Measurements from ENCODE around the gene NDUFC2. TPM values are rescaled to one million over a fixed set of nuclear protein-coding genes. Genes with fewer than 3 reads are reported as not detected.
A peak's percentile ranks its signal among the peaks of the same experiment; 100 is the strongest.

The NDUFC2 gene
- total RNA-seq, 1 donor from 2014 or later: 208 TPM

- Mint-ChIP-seq H3K27ac (no peak overlapping the region), H3K4me3 (ENCODE audit: low read depth) (peak overlapping the region; percentile 0)
Observed at GRCh38 chr11:78076733-78077403, 2.8 kb downstream of the NDUFC2 start.

GRCh38 chr11:78074756-78075155 is 4.9 kb downstream of the NDUFC2 start:
- Mint-ChIP-seq H3K36me3 (ENCODE audit: low read depth) (peaks cover 49% of the 10 kb centered on the region), H3K4me1 (ENCODE audit: low read depth) (peaks cover 28% of the 10 kb centered on the region), H3K27me3 (ENCODE audit: low read depth) (no peaks in the 10 kb centered on the region), H3K27ac (peak overlapping the region; percentile 24), H3K9me3 (no peaks in the 10 kb centered on the region), H3K4me3 (ENCODE audit: low read depth) (no peak overlapping the region)
- no peak for DNase-seq (ENCODE audit: low spot score)
- intact Hi-C loops (cut with micrococcal nuclease): loop anchor here (10.0 kb wide), 1 partner anchor 350 kb away; no protein-coding TSS in a partner anchor

More at GRCh38 chr11:78076733-78077403, 2.8 kb downstream of the NDUFC2 start:
- no peak for DNase-seq (ENCODE audit: low spot score)
- H3K27me3 Mint-ChIP-seq (ENCODE audit: low read depth): no peaks in the 10 kb centered on the region
- no peaks in the 10 kb centered on the region for H3K9me3 Mint-ChIP-seq
- H3K4me1 Mint-ChIP-seq (ENCODE audit: low read depth): peaks cover 43% of the 10 kb centered on the region
- H3K36me3 Mint-ChIP-seq (ENCODE audit: low read depth): peaks cover 34% of the 10 kb centered on the region
- intact Hi-C loops (cut with micrococcal nuclease): loop anchor here (10.0 kb wide), 1 partner anchor 348 kb away; no protein-coding TSS in a partner anchor

GRCh38 chr11:78072455-78072854 is 7.2 kb downstream of the NDUFC2 start:
- Mint-ChIP-seq H3K36me3 (ENCODE audit: low read depth) (peaks cover 58% of the 10 kb centered on the region), H3K4me3 (ENCODE audit: low read depth) (no peak overlapping the region), H3K9me3 (no peaks in the 10 kb centered on the region), H3K27me3 (ENCODE audit: low read depth) (no peaks in the 10 kb centered on the region), H3K4me1 (ENCODE audit: low read depth) (peaks cover 18% of the 10 kb centered on the region), H3K27ac (no peak overlapping the region)
- DNase-seq (ENCODE audit: low spot score): no peak
- intact Hi-C loops (cut with micrococcal nuclease): loop anchor here (10.0 kb wide), 1 partner anchor 352 kb away; no protein-coding TSS in a partner anchor

- intact Hi-C loops (cut with micrococcal nuclease): loop anchor here (10.0 kb wide), 1 partner anchor 353 kb away; no protein-coding TSS in a partner anchor
- DNase-seq (ENCODE audit: low spot score): no peak
- no peaks in the 10 kb centered on the region for H3K27me3 Mint-ChIP-seq (ENCODE audit: low read depth)
- no peaks in the 10 kb centered on the region for H3K9me3 Mint-ChIP-seq
- H3K27ac Mint-ChIP-seq: no peak overlapping the region
- H3K4me1 Mint-ChIP-seq (ENCODE audit: low read depth): peaks cover 14% of the 10 kb centered on the region
- H3K36me3 Mint-ChIP-seq (ENCODE audit: low read depth): peaks cover 58% of the 10 kb centered on the region
- no peak overlapping the region for H3K4me3 Mint-ChIP-seq (ENCODE audit: low read depth)
Observed at GRCh38 chr11:78071717-78072116, 7.9 kb downstream of the NDUFC2 start.

- H3K4me1 Mint-ChIP-seq (ENCODE audit: low read depth): peaks cover 9% of the 10 kb centered on the region
- peaks cover 51% of the 10 kb centered on the region for H3K36me3 Mint-ChIP-seq (ENCODE audit: low read depth)
- intact Hi-C loops (cut with micrococcal nuclease): loop anchor here (10.0 kb wide), 1 partner anchor 354 kb away; no protein-coding TSS in a partner anchor
- no peak for DNase-seq (ENCODE audit: low spot score)
- H3K27me3 Mint-ChIP-seq (ENCODE audit: low read depth): no peaks in the 10 kb centered on the region
- no peak overlapping the region for H3K27ac Mint-ChIP-seq
- no peaks in the 10 kb centered on the region for H3K9me3 Mint-ChIP-seq
- no peak overlapping the region for H3K4me3 Mint-ChIP-seq (ENCODE audit: low read depth)
Observed at GRCh38 chr11:78070621-78071020, 9.0 kb downstream of the NDUFC2 start.

GRCh38 chr11:78069465-78069864 is 10.2 kb downstream of the NDUFC2 start:
- Mint-ChIP-seq H3K4me1 (ENCODE audit: low read depth) (peaks cover 4% of the 10 kb centered on the region), H3K4me3 (ENCODE audit: low read depth) (no peak overlapping the region), H3K9me3 (no peaks in the 10 kb centered on the region), H3K36me3 (ENCODE audit: low read depth) (peaks cover 46% of the 10 kb centered on the region), H3K27ac (no peak overlapping the region), H3K27me3 (ENCODE audit: low read depth) (no peaks in the 10 kb centered on the region)
- DNase-seq (ENCODE audit: low spot score): no peak
- intact Hi-C loops (cut with micrococcal nuclease): no loop called here

- Mint-ChIP-seq H3K27me3 (ENCODE audit: low read depth) (no peaks in the 10 kb centered on the region), H3K4me3 (ENCODE audit: low read depth) (no peak overlapping the region), H3K9me3 (no peaks in the 10 kb centered on the region), H3K4me1 (ENCODE audit: low read depth) (peaks cover 4% of the 10 kb centered on the region), H3K36me3 (ENCODE audit: low read depth) (peaks cover 42% of the 10 kb centered on the region), H3K27ac (no peak overlapping the region)
- DNase-seq (ENCODE audit: low spot score): no peak
- intact Hi-C loops (cut with micrococcal nuclease): no loop called here
Observed at GRCh38 chr11:78067704-78068103, 12.0 kb downstream of the NDUFC2 start.

GRCh38 chr11:78066471-78066870 is 13.2 kb downstream of the NDUFC2 start:
- Mint-ChIP-seq H3K27ac (no peak overlapping the region), H3K27me3 (ENCODE audit: low read depth) (no peaks in the 10 kb centered on the region), H3K4me3 (ENCODE audit: low read depth) (no peak overlapping the region), H3K4me1 (ENCODE audit: low read depth) (peaks cover 2% of the 10 kb centered on the region), H3K36me3 (ENCODE audit: low read depth) (peaks cover 33% of the 10 kb centered on the region), H3K9me3 (no peaks in the 10 kb centered on the region)
- intact Hi-C loops (cut with micrococcal nuclease): no loop called here
- no peak for DNase-seq (ENCODE audit: low spot score)

GRCh38 chr11:78065203-78065602 is 14.5 kb downstream of the NDUFC2 start:
- intact Hi-C loops (cut with micrococcal nuclease): no loop called here

GRCh38 chr11:78063440-78064181 is 16.1 kb downstream of the NDUFC2 start, which contains the start of gene THRSP:
THRSP (plus strand) TSS chr11:78063861; CDS start chr11:78063882, 21 bp downstream.
- intact Hi-C loops (cut with micrococcal nuclease): no loop called here
- peaks cover 12% of the 10 kb centered on the region for H3K36me3 Mint-ChIP-seq (ENCODE audit: low read depth)
- no peaks in the 10 kb centered on the region for H3K27me3 Mint-ChIP-seq (ENCODE audit: low read depth)
- H3K27ac Mint-ChIP-seq: no peak within 1 kb of the TSS
- DNase-seq (ENCODE audit: low spot score): no peak
- H3K9me3 Mint-ChIP-seq: no peaks in the 10 kb centered on the region
- no peaks in the 10 kb centered on the region for H3K4me1 Mint-ChIP-seq (ENCODE audit: low read depth)
- H3K4me3 Mint-ChIP-seq (ENCODE audit: low read depth): no peak within 1 kb of the TSS

More at GRCh38 chr11:78065203-78065602, 14.5 kb downstream of the NDUFC2 start:
- peaks cover 25% of the 10 kb centered on the region for H3K36me3 Mint-ChIP-seq (ENCODE audit: low read depth)
- peaks cover 2% of the 10 kb centered on the region for H3K4me1 Mint-ChIP-seq (ENCODE audit: low read depth)
- no peak overlapping the region for H3K27ac Mint-ChIP-seq
- no peak for DNase-seq (ENCODE audit: low spot score)
- no peak overlapping the region for H3K4me3 Mint-ChIP-seq (ENCODE audit: low read depth)
- H3K9me3 Mint-ChIP-seq: no peaks in the 10 kb centered on the region
- H3K27me3 Mint-ChIP-seq (ENCODE audit: low read depth): no peaks in the 10 kb centered on the region

GRCh38 chr11:78062671-78063070 is 17.0 kb downstream of the NDUFC2 start:
- H3K36me3 Mint-ChIP-seq (ENCODE audit: low read depth): peaks cover 5% of the 10 kb centered on the region

GRCh38 chr11:78061921-78062311 is 17.7 kb downstream of the NDUFC2 start:
- Mint-ChIP-seq H3K36me3 (ENCODE audit: low read depth) (no peaks in the 10 kb centered on the region), H3K9me3 (no peaks in the 10 kb centered on the region), H3K4me3 (ENCODE audit: low read depth) (no peak overlapping the region), H3K4me1 (ENCODE audit: low read depth) (no peaks in the 10 kb centered on the region), H3K27me3 (ENCODE audit: low read depth) (no peaks in the 10 kb centered on the region), H3K27ac (no peak overlapping the region)
- no peak for DNase-seq (ENCODE audit: low spot score)
- intact Hi-C loops (cut with micrococcal nuclease): no loop called here

More at GRCh38 chr11:78062671-78063070, 17.0 kb downstream of the NDUFC2 start:
- H3K27ac Mint-ChIP-seq: no peak overlapping the region
- intact Hi-C loops (cut with micrococcal nuclease): no loop called here
- no peak for DNase-seq (ENCODE audit: low spot score)
- H3K9me3 Mint-ChIP-seq: no peaks in the 10 kb centered on the region
- H3K4me3 Mint-ChIP-seq (ENCODE audit: low read depth): no peak overlapping the region
- H3K4me1 Mint-ChIP-seq (ENCODE audit: low read depth): no peaks in the 10 kb centered on the region
- H3K27me3 Mint-ChIP-seq (ENCODE audit: low read depth): no peaks in the 10 kb centered on the region

Measured in activated T-helper 2 cell treated with anti-CD3 and anti-CD28 coated beads, Interferon-gamma antibody, Interleukin-2, Interleukin-4, amounts not matched to agents 10 μg/mL and 5 μg/mL and 100 μg/mL, durations not matched to agents 14 hours and 24 hours and 36 hours (primary cell).